ENCODE measurements around the gene FKBP2. TPM values are rescaled to one million over a fixed set of nuclear protein-coding genes. Genes with fewer than 3 reads are reported as not detected.

The FKBP2 gene
- total RNA-seq, 1 experiment from 2014 or later, result 41.0 TPM

- no peak overlapping the region for H2AK5ac ChIP-seq (ENCODE audit: insufficient read length, low read length)
- H3K36me3 Mint-ChIP-seq (ENCODE audit: insufficient read depth in 1 of 3, low read depth in 3 of 3), result peaks cover 43 to 84% (median 67%) of the 10 kb centered on the region in 3 experiments
- TF ChIP-seq CTCF (conservative IDR thresholded peaks at IDR 0.05), result peak; percentile 19; the same call in 1 of the 3 replicates
- no peak overlapping the region for H3K23ac ChIP-seq (ENCODE audit: insufficient read length, low read depth, low read length)
- H2BK15ac ChIP-seq (ENCODE audit: low read depth, low read length), result no peak overlapping the region
- no peaks in the 10 kb centered on the region for H3K23me2 ChIP-seq (ENCODE audit: insufficient read length, low read depth, low read length, poor library complexity, severe bottlenecking)
- peak overlapping the region in 1 of 2 experiments; percentile 46; a peak in 2 of 5 replicates for H3K4me3 Mint-ChIP-seq
- no peaks in the 10 kb centered on the region for H3K27me3 ChIP-seq (ENCODE audit: insufficient read depth, low read length)
- WGBS (ENCODE audit: extremely low coverage, insufficient read length, low lambda C conversion rate), result no CpG with 5 or more reads among the region's 29 CpGs
- no peak overlapping the region for H4K5ac ChIP-seq (ENCODE audit: insufficient read length, low read depth, low read length)
- no peaks in the 10 kb centered on the region for H3K9me3 ChIP-seq (ENCODE audit: control insufficient read depth, low read depth, low read length)
- no peak overlapping the region for H3T11ph ChIP-seq (ENCODE audit: low read length)
- no peak overlapping the region for H3K4ac ChIP-seq (ENCODE audit: low read depth, low read length)
- no peak overlapping the region for H3K18ac ChIP-seq (ENCODE audit: insufficient read length, low read depth, low read length)
- H2AFZ ChIP-seq (ENCODE audit: low read length), result no peak overlapping the region
- H2BK5ac ChIP-seq (ENCODE audit: insufficient read length, low read length), result no peak overlapping the region
- H3K56ac ChIP-seq (ENCODE audit: insufficient read length, low read depth, low read length), result no peak overlapping the region
- H4K20me1 ChIP-seq (ENCODE audit: control insufficient read depth, insufficient read depth, insufficient read length), result no peaks in the 10 kb centered on the region
- H2BK120ac ChIP-seq (ENCODE audit: low read depth, low read length, poor library complexity, severe bottlenecking), result no peak overlapping the region
- no peak overlapping the region for H2BK12ac ChIP-seq (ENCODE audit: insufficient read length, low read depth, low read length)
- H4K8ac ChIP-seq (replicated peaks; ENCODE audit: insufficient read length, low read depth, low read length), result no peak overlapping the region
- H3K4me1 ChIP-seq (ENCODE audit: insufficient read depth, low read length), result no peaks in the 10 kb centered on the region
- no peak overlapping the region for H3K4me2 ChIP-seq (ENCODE audit: insufficient read depth, insufficient read length, low read length)
- H3K27me3 Mint-ChIP-seq (ENCODE audit: low read depth), result no peaks in the 10 kb centered on the region
- peak; percentile 62 for DNase-seq
- H3K9ac ChIP-seq (ENCODE audit: extremely low read depth, insufficient read length, low read length), result no peak overlapping the region
- no peaks in the 10 kb centered on the region for H3K79me1 ChIP-seq (ENCODE audit: insufficient read depth, low read depth, low read length, poor library complexity, severe bottlenecking)
- no peak overlapping the region for H2BK20ac ChIP-seq (ENCODE audit: low read depth, low read length, poor library complexity, severe bottlenecking)
- H3K14ac ChIP-seq (ENCODE audit: insufficient read depth, low read length), result no peak overlapping the region; the same call in 1 of the 2 replicates
- H4K91ac ChIP-seq (ENCODE audit: insufficient read length, low read depth, low read length), result no peak overlapping the region
- H3K9me3 Mint-ChIP-seq, result no peaks in the 10 kb centered on the region
- peaks cover 5 to 12% of the 10 kb centered on the region in 2 experiments; a peak in 3 of 4 replicates for H3K4me1 Mint-ChIP-seq
- peak overlapping the region; percentile 31 to 77 (median 49); a peak in 3 of 7 replicates for H3K27ac Mint-ChIP-seq
- H3K27ac ChIP-seq (ENCODE audit: insufficient read length, low read depth, low read length), result no peak overlapping the region
- H3K79me2 ChIP-seq (ENCODE audit: insufficient read depth, low read length), result no peaks in the 10 kb centered on the region
Observed at GRCh38 chr11:64263021-64263946, 22.4 kb downstream of the FKBP2 start.
